ENCODE results near the gene HDHD2.
"Not testable (repeated sequence)": the region's sequence is repeated elsewhere in the genome, so short reads cannot be mapped to it uniquely, and the experiment has no call there.

The HDHD2 gene, protein sequence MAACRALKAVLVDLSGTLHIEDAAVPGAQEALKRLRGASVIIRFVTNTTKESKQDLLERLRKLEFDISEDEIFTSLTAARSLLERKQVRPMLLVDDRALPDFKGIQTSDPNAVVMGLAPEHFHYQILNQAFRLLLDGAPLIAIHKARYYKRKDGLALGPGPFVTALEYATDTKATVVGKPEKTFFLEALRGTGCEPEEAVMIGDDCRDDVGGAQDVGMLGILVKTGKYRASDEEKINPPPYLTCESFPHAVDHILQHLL

GRCh38 chr18:47150029-47150823 lies at the start of gene HDHD2:
Gene HDHD2 (minus strand): TSS chr18:47150500. CDS start chr18:47136439, 14,061 bp downstream.
- Histone ChIP-seq H3K27me3 (ENCODE audit: control insufficient read depth, insufficient read depth, low read length) (no peaks in the 10 kb centered on the region), H3K4me1 (ENCODE audit: control insufficient read depth, insufficient read depth, low read length) (peaks cover 2% of the 10 kb centered on the region), H3K9me3 (ENCODE audit: control insufficient read depth, insufficient read depth, low read length) (no peaks in the 10 kb centered on the region), H3K4me3 (ENCODE audit: low read depth, low read length) (peak within 1 kb of the TSS; percentile 57), H3K9ac (ENCODE audit: low read depth, low read length) (peak within 1 kb of the TSS; percentile 85), H3K36me3 (ENCODE audit: control insufficient read depth, insufficient read depth, low read length) (no peaks in the 10 kb centered on the region)

DNA sequence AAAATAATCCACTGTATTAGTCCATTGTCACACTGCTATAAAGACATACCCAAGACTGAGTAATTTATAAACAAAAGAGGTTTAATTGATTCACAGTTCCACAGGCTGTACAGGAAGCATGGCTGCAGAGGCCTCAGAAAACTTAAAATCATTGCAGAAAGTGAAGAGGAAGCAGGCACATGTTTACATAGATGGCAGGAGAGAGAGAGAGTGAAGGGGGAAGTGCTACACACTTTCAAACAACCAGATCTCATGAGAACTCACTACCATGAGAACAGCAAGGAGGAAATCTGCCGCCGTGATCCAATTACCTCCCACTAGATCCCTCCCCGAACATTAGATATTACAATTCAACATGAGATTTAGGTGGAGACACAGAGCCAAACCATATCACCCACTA lies 45.7 kb upstream of the HDHD2 start:
- not testable (repeated sequence) for H3K4me1 ChIP-seq (ENCODE audit: control insufficient read depth, insufficient read depth, low read length); H3K4me3 ChIP-seq (ENCODE audit: low read depth, low read length); H3K9ac ChIP-seq (ENCODE audit: low read depth, low read length); H3K9me3 ChIP-seq (ENCODE audit: control insufficient read depth, insufficient read depth, low read length); H3K36me3 ChIP-seq (ENCODE audit: control insufficient read depth, insufficient read depth, low read length); H3K27me3 ChIP-seq (ENCODE audit: control insufficient read depth, insufficient read depth, low read length)

GRCh38 chr18:47191961-47192360 lies 41.7 kb upstream of the HDHD2 start:
- no peaks in the 10 kb centered on the region for H3K9me3 ChIP-seq (ENCODE audit: control insufficient read depth, insufficient read depth, low read length)
- H3K36me3 ChIP-seq (ENCODE audit: control insufficient read depth, insufficient read depth, low read length) = no peaks in the 10 kb centered on the region
- no peak overlapping the region for H3K4me3 ChIP-seq (ENCODE audit: low read depth, low read length)
- H3K9ac ChIP-seq (ENCODE audit: low read depth, low read length) = no peak overlapping the region
- peaks cover 3% of the 10 kb centered on the region for H3K27me3 ChIP-seq (ENCODE audit: control insufficient read depth, insufficient read depth, low read length)
- H3K4me1 ChIP-seq (ENCODE audit: control insufficient read depth, insufficient read depth, low read length) = no peaks in the 10 kb centered on the region

GRCh38 chr18:47187721-47188120 lies 37.4 kb upstream of the HDHD2 start:
- Histone ChIP-seq H3K36me3 (ENCODE audit: control insufficient read depth, insufficient read depth, low read length) (no peaks in the 10 kb centered on the region), H3K9me3 (ENCODE audit: control insufficient read depth, insufficient read depth, low read length) (peaks cover 5% of the 10 kb centered on the region), H3K9ac (ENCODE audit: low read depth, low read length) (no peak overlapping the region), H3K27me3 (ENCODE audit: control insufficient read depth, insufficient read depth, low read length) (no peaks in the 10 kb centered on the region), H3K4me3 (ENCODE audit: low read depth, low read length) (no peak overlapping the region), H3K4me1 (ENCODE audit: control insufficient read depth, insufficient read depth, low read length) (no peaks in the 10 kb centered on the region)

DNA sequence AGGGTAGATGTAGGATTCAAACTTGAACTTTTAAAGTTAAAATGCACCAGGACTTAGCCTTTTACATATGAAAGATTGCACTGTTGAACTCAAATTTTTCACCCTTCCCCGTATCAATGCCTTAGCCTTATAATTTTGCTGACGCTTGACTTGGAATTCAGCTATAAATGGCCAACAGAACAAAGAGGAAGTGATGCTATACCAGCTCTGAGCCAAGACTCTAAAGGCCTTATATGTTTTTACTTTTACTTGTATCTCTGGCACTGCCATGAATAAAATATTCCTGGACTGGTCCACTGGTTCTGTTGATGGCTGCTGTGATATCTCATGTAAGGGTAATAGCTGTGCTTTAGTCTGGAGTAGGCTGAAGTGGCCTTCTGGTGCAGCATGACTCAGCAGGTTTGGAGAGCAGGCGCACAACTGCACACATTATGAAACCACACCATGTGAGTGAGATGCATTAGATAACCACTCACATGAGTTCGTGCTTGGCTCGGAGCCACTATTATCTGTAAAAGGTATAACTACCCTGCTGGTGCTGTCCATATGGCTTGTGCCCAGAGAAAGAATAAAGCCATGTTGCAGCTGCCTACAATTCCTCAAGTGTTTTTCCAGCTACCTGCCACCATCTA lies 34.2 kb upstream of the HDHD2 start:
- Histone ChIP-seq H3K4me1 (ENCODE audit: control insufficient read depth, insufficient read depth, low read length) (no peaks in the 10 kb centered on the region), H3K4me3 (ENCODE audit: low read depth, low read length) (no peak overlapping the region), H3K36me3 (ENCODE audit: control insufficient read depth, insufficient read depth, low read length) (no peaks in the 10 kb centered on the region), H3K9ac (ENCODE audit: low read depth, low read length) (no peak overlapping the region), H3K27me3 (ENCODE audit: control insufficient read depth, insufficient read depth, low read length) (peaks cover 4% of the 10 kb centered on the region), H3K9me3 (ENCODE audit: control insufficient read depth, insufficient read depth, low read length) (peaks cover 5% of the 10 kb centered on the region)

- H3K9ac ChIP-seq (ENCODE audit: low read depth, low read length); H3K36me3 ChIP-seq (ENCODE audit: control insufficient read depth, insufficient read depth, low read length); H3K4me1 ChIP-seq (ENCODE audit: control insufficient read depth, insufficient read depth, low read length); H3K27me3 ChIP-seq (ENCODE audit: control insufficient read depth, insufficient read depth, low read length); H3K9me3 ChIP-seq (ENCODE audit: control insufficient read depth, insufficient read depth, low read length); H3K4me3 ChIP-seq (ENCODE audit: low read depth, low read length): not testable (repeated sequence)
Observed at GRCh38 chr18:47182156-47182555, 31.9 kb upstream of the HDHD2 start.

GRCh38 chr18:47180765-47181164 lies 30.5 kb upstream of the HDHD2 start:
- Histone ChIP-seq H3K4me1 (ENCODE audit: control insufficient read depth, insufficient read depth, low read length) (no peaks in the 10 kb centered on the region), H3K27me3 (ENCODE audit: control insufficient read depth, insufficient read depth, low read length) (peaks cover 4% of the 10 kb centered on the region), H3K4me3 (ENCODE audit: low read depth, low read length) (no peak overlapping the region), H3K36me3 (ENCODE audit: control insufficient read depth, insufficient read depth, low read length) (no peaks in the 10 kb centered on the region), H3K9ac (ENCODE audit: low read depth, low read length) (no peak overlapping the region), H3K9me3 (ENCODE audit: control insufficient read depth, insufficient read depth, low read length) (peaks cover 5% of the 10 kb centered on the region)

GRCh38 chr18:47179520-47179919 lies 29.2 kb upstream of the HDHD2 start:
- peaks cover 4% of the 10 kb centered on the region for H3K27me3 ChIP-seq (ENCODE audit: control insufficient read depth, insufficient read depth, low read length)
- peaks cover 4% of the 10 kb centered on the region for H3K4me1 ChIP-seq (ENCODE audit: control insufficient read depth, insufficient read depth, low read length)
- no peaks in the 10 kb centered on the region for H3K36me3 ChIP-seq (ENCODE audit: control insufficient read depth, insufficient read depth, low read length)
- no peak overlapping the region for H3K9ac ChIP-seq (ENCODE audit: low read depth, low read length)
- H3K4me3 ChIP-seq (ENCODE audit: low read depth, low read length) = no peak overlapping the region
- no peaks in the 10 kb centered on the region for H3K9me3 ChIP-seq (ENCODE audit: control insufficient read depth, insufficient read depth, low read length)

DNA sequence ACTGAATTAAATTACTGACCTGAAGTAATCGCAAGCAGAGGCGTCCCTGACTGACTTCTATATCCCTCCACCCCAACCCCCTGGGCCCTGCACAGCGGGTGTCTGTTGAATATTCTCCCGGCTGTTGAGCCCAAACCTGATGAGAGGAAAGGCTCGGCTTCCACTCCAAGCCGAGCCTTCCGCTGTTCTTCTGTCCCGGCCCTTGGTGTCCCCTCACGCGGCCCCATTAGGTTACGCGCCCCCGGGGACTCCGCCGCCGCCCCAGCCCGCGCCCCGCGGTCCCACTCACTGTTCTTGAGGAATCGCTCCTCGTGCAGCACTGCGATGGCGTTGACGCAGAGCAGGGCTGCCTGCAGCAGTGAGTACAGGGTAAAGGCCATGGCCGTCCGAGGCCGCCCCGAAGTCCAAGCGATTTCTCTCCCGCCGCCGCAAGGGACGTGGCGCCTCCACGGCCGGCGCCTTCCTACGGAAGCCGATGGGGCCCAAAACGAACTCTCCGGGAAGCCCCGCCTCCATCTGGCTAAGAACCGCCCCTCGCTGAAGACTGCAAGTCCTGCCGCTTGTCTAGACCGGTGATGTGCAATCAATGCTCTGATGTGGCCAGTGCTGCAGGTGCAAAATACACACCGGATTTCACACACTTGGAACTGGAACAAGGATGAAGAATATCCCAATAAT lies 25.7 kb upstream of the HDHD2 start, which contains the start of gene IER3IP1:
TSS of gene IER3IP1 (minus strand) at position 467 of the 678 bp plus-strand sequence. CDS start at position 380, 87 bp downstream.
- H3K4me3 ChIP-seq (ENCODE audit: low read depth, low read length) = peak within 1 kb of the TSS; percentile 60
- H3K4me1 ChIP-seq (ENCODE audit: control insufficient read depth, insufficient read depth, low read length) = peaks cover 5% of the 10 kb centered on the region
- peaks cover 4% of the 10 kb centered on the region for H3K27me3 ChIP-seq (ENCODE audit: control insufficient read depth, insufficient read depth, low read length)
- peak within 1 kb of the TSS; percentile 89 for H3K9ac ChIP-seq (ENCODE audit: low read depth, low read length)
- H3K36me3 ChIP-seq (ENCODE audit: control insufficient read depth, insufficient read depth, low read length) = no peaks in the 10 kb centered on the region
- no peaks in the 10 kb centered on the region for H3K9me3 ChIP-seq (ENCODE audit: control insufficient read depth, insufficient read depth, low read length)

GRCh38 chr18:47175283-47175897 lies 25.1 kb upstream of the HDHD2 start:
- Histone ChIP-seq H3K9ac (ENCODE audit: low read depth, low read length) (peak overlapping the region; percentile 89), H3K9me3 (ENCODE audit: control insufficient read depth, insufficient read depth, low read length) (no peaks in the 10 kb centered on the region), H3K27me3 (ENCODE audit: control insufficient read depth, insufficient read depth, low read length) (no peaks in the 10 kb centered on the region), H3K36me3 (ENCODE audit: control insufficient read depth, insufficient read depth, low read length) (no peaks in the 10 kb centered on the region), H3K4me1 (ENCODE audit: control insufficient read depth, insufficient read depth, low read length) (peaks cover 5% of the 10 kb centered on the region), H3K4me3 (ENCODE audit: low read depth, low read length) (peak overlapping the region; percentile 60)

GRCh38 chr18:47174545-47175116 lies 24.3 kb upstream of the HDHD2 start:
- Histone ChIP-seq H3K4me1 (ENCODE audit: control insufficient read depth, insufficient read depth, low read length) (peaks cover 5% of the 10 kb centered on the region), H3K27me3 (ENCODE audit: control insufficient read depth, insufficient read depth, low read length) (no peaks in the 10 kb centered on the region), H3K36me3 (ENCODE audit: control insufficient read depth, insufficient read depth, low read length) (no peaks in the 10 kb centered on the region), H3K4me3 (ENCODE audit: low read depth, low read length) (peak overlapping the region; percentile 60), H3K9ac (ENCODE audit: low read depth, low read length) (no peak overlapping the region), H3K9me3 (ENCODE audit: control insufficient read depth, insufficient read depth, low read length) (no peaks in the 10 kb centered on the region)
